ENCODE results near the gene KCNC1. TPM values are rescaled to one million over a fixed set of nuclear protein-coding genes. Genes with fewer than 3 reads are reported as not detected.

KCNC1 gene
- total and polyA plus RNA-seq, 4 donors, result 0.54 TPM; not detected in 3

GRCh38 chr11:17805873-17806272 is 71.3 kb downstream of the KCNC1 start:
- Histone ChIP-seq H3K36me3 (ENCODE audit: control insufficient read depth in 4 of 4, insufficient read depth in 3 of 4, low read depth in 1 of 4, low read length in 3 of 4) (no peaks in the 10 kb centered on the region), H3K27me3 (ENCODE audit: control insufficient read depth in 4 of 4, insufficient read depth in 4 of 4, low read length in 3 of 4) (no peaks in the 10 kb centered on the region), H3K4me3 (ENCODE audit: low read depth in 1 of 3, low read length in 3 of 3) (no peak overlapping the region), H3K9ac (ENCODE audit: low read depth in 1 of 2, low read length in 2 of 2) (no peak overlapping the region), H3K27ac (ENCODE audit: low read depth in 1 of 2, low read length in 2 of 2) (no peak overlapping the region), H3K4me1 (ENCODE audit: control insufficient read depth in 4 of 4, insufficient read depth in 4 of 4, low read length in 3 of 4) (no peaks in the 10 kb centered on the region), H3K9me3 (ENCODE audit: control insufficient read depth in 4 of 4, low read length in 3 of 4) (no peaks in the 10 kb centered on the region)
- TF ChIP-seq NR2F2 (IDR thresholded peaks at IDR 0.05) (no peak), CTCF (IDR thresholded peaks at IDR 0.05; ENCODE audit: low read depth, low read length, missing input control) (no peak), RXRA (IDR thresholded peaks at IDR 0.05) (no peak), MAX (IDR thresholded peaks at IDR 0.05) (no peak), REST (IDR thresholded peaks at IDR 0.05) (no peak)
- TF ChIP-seq, protein P1, sequence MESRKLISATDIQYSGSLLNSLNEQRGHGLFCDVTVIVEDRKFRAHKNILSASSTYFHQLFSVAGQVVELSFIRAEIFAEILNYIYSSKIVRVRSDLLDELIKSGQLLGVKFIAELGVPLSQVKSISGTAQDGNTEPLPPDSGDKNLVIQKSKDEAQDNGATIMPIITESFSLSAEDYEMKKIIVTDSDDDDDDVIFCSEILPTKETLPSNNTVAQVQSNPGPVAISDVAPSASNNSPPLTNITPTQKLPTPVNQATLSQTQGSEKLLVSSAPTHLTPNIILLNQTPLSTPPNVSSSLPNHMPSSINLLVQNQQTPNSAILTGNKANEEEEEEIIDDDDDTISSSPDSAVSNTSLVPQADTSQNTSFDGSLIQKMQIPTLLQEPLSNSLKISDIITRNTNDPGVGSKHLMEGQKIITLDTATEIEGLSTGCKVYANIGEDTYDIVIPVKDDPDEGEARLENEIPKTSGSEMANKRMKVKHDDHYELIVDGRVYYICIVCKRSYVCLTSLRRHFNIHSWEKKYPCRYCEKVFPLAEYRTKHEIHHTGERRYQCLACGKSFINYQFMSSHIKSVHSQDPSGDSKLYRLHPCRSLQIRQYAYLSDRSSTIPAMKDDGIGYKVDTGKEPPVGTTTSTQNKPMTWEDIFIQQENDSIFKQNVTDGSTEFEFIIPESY (IDR thresholded peaks at IDR 0.05), result no peak
- 97% methylated on average over 1 of the region's 1 CpG for WGBS
- DNase-seq (ENCODE audit: low spot score), result no peak

DNA sequence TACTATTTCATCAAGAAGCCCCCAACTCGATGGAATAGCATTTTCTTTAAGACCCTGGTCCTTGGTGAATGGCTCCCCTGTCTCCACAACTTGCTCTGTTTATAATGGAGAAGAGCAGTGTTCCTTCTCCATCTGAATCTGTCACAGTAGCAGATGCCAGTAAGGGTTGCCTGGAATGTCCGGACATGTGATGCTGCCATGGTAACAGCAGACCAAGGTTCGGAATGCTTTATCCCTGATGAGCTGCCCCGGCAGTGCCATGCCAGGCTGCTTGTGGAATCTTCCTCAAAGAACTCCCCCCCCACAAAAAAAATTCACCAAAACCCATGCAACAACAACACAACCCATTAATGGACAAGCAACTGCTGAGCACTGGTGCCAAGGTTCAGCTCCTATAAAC is 72.5 kb downstream of the KCNC1 start:
- H3K4me1 ChIP-seq (ENCODE audit: control insufficient read depth in 4 of 4, insufficient read depth in 4 of 4, low read length in 3 of 4), result no peaks in the 10 kb centered on the region
- no peak overlapping the region for H3K4me3 ChIP-seq (ENCODE audit: low read depth in 1 of 3, low read length in 3 of 3)
- H3K27me3 ChIP-seq (ENCODE audit: control insufficient read depth in 4 of 4, insufficient read depth in 4 of 4, low read length in 3 of 4), result no peaks in the 10 kb centered on the region
- TF ChIP-seq GABPA (IDR thresholded peaks at IDR 0.05 in 1 of 2, conservative IDR thresholded peaks at IDR 0.05 in 1 of 2) (no peak), JUND (IDR thresholded peaks at IDR 0.05) (no peak), NR2F2 (IDR thresholded peaks at IDR 0.05) (no peak), FOXA2 (IDR thresholded peaks at IDR 0.05) (no peak), RXRA (IDR thresholded peaks at IDR 0.05) (no peak), MAX (IDR thresholded peaks at IDR 0.05) (no peak), REST (IDR thresholded peaks at IDR 0.05) (no peak), RAD21 (IDR thresholded peaks at IDR 0.05) (no peak), FOXA1 (IDR thresholded peaks at IDR 0.05) (no peak)
- TF ChIP-seq, protein P2, sequence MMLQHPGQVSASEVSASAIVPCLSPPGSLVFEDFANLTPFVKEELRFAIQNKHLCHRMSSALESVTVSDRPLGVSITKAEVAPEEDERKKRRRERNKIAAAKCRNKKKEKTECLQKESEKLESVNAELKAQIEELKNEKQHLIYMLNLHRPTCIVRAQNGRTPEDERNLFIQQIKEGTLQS (IDR thresholded peaks at IDR 0.05), result no peak
- 93% methylated on average over 4 of the region's 4 CpGs for WGBS
- DNase-seq (ENCODE audit: low spot score), result no peak
- H3K9me3 ChIP-seq (ENCODE audit: control insufficient read depth in 4 of 4, low read length in 3 of 4), result no peaks in the 10 kb centered on the region
- H3K36me3 ChIP-seq (ENCODE audit: control insufficient read depth in 4 of 4, insufficient read depth in 3 of 4, low read depth in 1 of 4, low read length in 3 of 4), result no peaks in the 10 kb centered on the region
- H3K27ac ChIP-seq (ENCODE audit: low read depth in 1 of 2, low read length in 2 of 2), result no peak overlapping the region
- H3K9ac ChIP-seq (ENCODE audit: low read depth in 1 of 2, low read length in 2 of 2), result no peak overlapping the region
